B cell (primary cell): Measurements from ENCODE around the gene CXCL12.

Source experiments
- CTCF ChIP-seq: fragments of 200-600 bp; IDR thresholded peaks from one replicate; pipeline ENCODE4 v1.8.0; 2022; ENCODE audit warnings: antibody characterized with exemption, mild to moderate bottlenecking
- EZH2 ChIP-seq: IDR thresholded peaks from 2 replicates; pipeline ENCODE4 v1.6.1; 2012; ENCODE audit warnings: borderline replicate concordance, low read depth, mild to moderate bottlenecking, moderate library complexity, low read length; ENCODE audit not compliant: insufficient read depth, poor library complexity, severe bottlenecking

- no peak for TF ChIP-seq CTCF
- TF ChIP-seq EZH2: no peak
Measured at GRCh38 chr10:44389556-44389955, 4.7 kb upstream of the CXCL12 start.
